ENCODE measurements around the gene ALKAL2.

The ALKAL2 gene

DNA sequence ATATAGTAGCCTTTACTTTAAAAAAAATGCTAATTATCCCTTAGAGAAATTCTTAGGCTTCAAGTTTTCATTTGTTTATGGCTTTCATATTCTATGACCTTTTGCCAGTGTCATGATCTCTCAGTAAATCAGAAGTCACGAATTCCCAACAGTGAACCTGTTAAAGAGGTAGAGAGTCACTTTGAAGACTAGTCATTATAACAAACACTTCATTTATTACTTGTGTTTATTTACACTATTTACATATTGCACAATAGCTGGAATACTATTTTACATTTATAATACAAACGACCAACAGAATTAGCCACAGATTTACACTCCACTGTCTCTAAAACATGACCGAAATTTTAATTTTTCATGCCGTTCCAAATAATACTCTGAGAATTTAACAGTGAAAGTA lies 8.5 kb downstream of the ALKAL2 start:
- no peaks in the 10 kb centered on the region for H3K9me2 ChIP-seq (replicated peaks; ENCODE audit: insufficient read depth, low read length)
- TF ChIP-seq, protein P1, sequence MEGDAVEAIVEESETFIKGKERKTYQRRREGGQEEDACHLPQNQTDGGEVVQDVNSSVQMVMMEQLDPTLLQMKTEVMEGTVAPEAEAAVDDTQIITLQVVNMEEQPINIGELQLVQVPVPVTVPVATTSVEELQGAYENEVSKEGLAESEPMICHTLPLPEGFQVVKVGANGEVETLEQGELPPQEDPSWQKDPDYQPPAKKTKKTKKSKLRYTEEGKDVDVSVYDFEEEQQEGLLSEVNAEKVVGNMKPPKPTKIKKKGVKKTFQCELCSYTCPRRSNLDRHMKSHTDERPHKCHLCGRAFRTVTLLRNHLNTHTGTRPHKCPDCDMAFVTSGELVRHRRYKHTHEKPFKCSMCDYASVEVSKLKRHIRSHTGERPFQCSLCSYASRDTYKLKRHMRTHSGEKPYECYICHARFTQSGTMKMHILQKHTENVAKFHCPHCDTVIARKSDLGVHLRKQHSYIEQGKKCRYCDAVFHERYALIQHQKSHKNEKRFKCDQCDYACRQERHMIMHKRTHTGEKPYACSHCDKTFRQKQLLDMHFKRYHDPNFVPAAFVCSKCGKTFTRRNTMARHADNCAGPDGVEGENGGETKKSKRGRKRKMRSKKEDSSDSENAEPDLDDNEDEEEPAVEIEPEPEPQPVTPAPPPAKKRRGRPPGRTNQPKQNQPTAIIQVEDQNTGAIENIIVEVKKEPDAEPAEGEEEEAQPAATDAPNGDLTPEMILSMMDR (IDR thresholded peaks at IDR 0.05; ENCODE audit: insufficient read depth, low read length, poor library complexity, severe bottlenecking): no peak
- no peak for TF ChIP-seq EZH2phosphoT487 (conservative IDR thresholded peaks at IDR 0.05; ENCODE audit: low read length)
- no peak overlapping the region for H2AFZ ChIP-seq (ENCODE audit: low read depth, low read length, severe bottlenecking)
- no peaks in the 10 kb centered on the region for H3K27me3 ChIP-seq (ENCODE audit: low read length)
- no peak overlapping the region for H3K27ac ChIP-seq (ENCODE audit: low read depth, low read length)
- H3K4me2 ChIP-seq (ENCODE audit: low read depth, low read length, poor library complexity, severe bottlenecking): no peak overlapping the region
- peaks cover 8% of the 10 kb centered on the region for H4K20me1 ChIP-seq (ENCODE audit: low read depth, low read length)
- H3K9me3 ChIP-seq (ENCODE audit: insufficient read depth, low read length): no peaks in the 10 kb centered on the region
- no peak overlapping the region for H3K9ac ChIP-seq (ENCODE audit: low read length)
- H3K4me3 ChIP-seq (ENCODE audit: insufficient read depth, low read length, poor library complexity, severe bottlenecking): no peak overlapping the region
- peaks cover 35% of the 10 kb centered on the region for H3K79me2 ChIP-seq (ENCODE audit: insufficient read depth, low read length)
- H3F3A ChIP-seq (ENCODE audit: insufficient read depth): no peaks in the 10 kb centered on the region
- peaks cover 35% of the 10 kb centered on the region for H3K36me3 ChIP-seq (ENCODE audit: low read length)

DNA sequence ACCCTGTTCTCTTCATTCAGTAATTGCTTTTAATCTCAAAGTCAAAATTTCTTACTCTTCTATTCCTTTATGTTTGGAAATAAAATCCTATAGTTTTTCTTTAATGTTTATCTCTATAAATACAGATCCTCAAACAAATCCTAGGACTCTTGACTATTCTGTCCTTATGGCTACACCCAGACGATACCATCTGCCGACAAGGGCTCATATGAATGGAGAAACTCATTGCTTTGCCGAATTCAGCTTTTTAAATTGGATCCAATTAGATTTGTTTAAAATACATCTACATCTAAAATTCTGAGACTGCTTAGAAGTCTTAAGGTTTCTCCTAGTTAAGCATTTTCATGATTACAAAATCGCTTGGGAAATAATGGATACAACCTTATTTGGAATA lies 9.0 kb downstream of the ALKAL2 start:
- Histone ChIP-seq H4K20me1 (ENCODE audit: low read depth, low read length) (peaks cover 10% of the 10 kb centered on the region), H2AFZ (ENCODE audit: low read depth, low read length, severe bottlenecking) (no peak overlapping the region), H3K9ac (ENCODE audit: low read length) (no peak overlapping the region), H3K4me3 (ENCODE audit: insufficient read depth, low read length, poor library complexity, severe bottlenecking) (no peak overlapping the region), H3K79me2 (ENCODE audit: insufficient read depth, low read length) (peaks cover 40% of the 10 kb centered on the region), H3K4me2 (ENCODE audit: low read depth, low read length, poor library complexity, severe bottlenecking) (no peak overlapping the region), H3K27me3 (ENCODE audit: low read length) (no peaks in the 10 kb centered on the region), H3K9me2 (replicated peaks; ENCODE audit: insufficient read depth, low read length) (no peaks in the 10 kb centered on the region), H3K9me3 (ENCODE audit: insufficient read depth, low read length) (no peaks in the 10 kb centered on the region), H3K36me3 (ENCODE audit: low read length) (peaks cover 37% of the 10 kb centered on the region), H3F3A (ENCODE audit: insufficient read depth) (no peaks in the 10 kb centered on the region), H3K27ac (ENCODE audit: low read depth, low read length) (no peak overlapping the region)
- TF ChIP-seq, protein P1 (IDR thresholded peaks at IDR 0.05; ENCODE audit: insufficient read depth, low read length, poor library complexity, severe bottlenecking): no peak
- no peak for TF ChIP-seq EZH2phosphoT487 (conservative IDR thresholded peaks at IDR 0.05; ENCODE audit: low read length)

DNA sequence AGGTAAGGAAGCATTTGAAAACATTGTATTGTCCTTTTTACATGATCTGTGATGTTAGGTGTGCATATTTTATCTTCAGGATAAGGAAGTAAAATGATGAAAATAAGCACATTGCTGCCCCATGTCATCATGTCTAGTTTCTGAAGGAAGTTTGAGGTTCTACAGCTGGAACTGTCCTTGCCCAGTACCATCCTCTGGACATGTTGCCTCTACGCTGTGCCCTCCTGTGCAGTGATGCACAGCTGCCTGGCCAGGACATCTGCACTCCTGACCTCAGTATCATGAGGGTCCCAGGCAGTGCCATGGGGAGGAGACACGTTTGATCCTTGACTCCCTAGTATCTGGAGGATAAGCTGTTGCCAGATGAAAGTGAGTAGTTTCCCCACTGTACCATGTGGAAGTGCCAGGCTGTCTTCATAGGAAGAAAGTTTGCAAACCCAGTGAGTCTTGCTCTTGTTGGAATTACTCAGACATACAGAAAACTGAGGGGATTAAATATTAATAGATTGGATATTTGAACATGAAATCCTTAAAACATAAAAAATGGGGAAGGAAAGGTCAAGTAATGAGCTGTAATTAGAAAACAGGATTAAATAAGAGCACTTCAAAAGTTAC lies 9.5 kb downstream of the ALKAL2 start:
- no peak overlapping the region for H3K4me3 ChIP-seq (ENCODE audit: insufficient read depth, low read length, poor library complexity, severe bottlenecking)
- TF ChIP-seq, protein P1 (IDR thresholded peaks at IDR 0.05; ENCODE audit: insufficient read depth, low read length, poor library complexity, severe bottlenecking): no peak
- no peak for TF ChIP-seq EZH2phosphoT487 (conservative IDR thresholded peaks at IDR 0.05; ENCODE audit: low read length)
- no peaks in the 10 kb centered on the region for H3K9me3 ChIP-seq (ENCODE audit: insufficient read depth, low read length)
- no peaks in the 10 kb centered on the region for H3F3A ChIP-seq (ENCODE audit: insufficient read depth)
- H3K27me3 ChIP-seq (ENCODE audit: low read length): no peaks in the 10 kb centered on the region
- H3K9me2 ChIP-seq (replicated peaks; ENCODE audit: insufficient read depth, low read length): no peaks in the 10 kb centered on the region
- no peak overlapping the region for H3K9ac ChIP-seq (ENCODE audit: low read length)
- H3K79me2 ChIP-seq (ENCODE audit: insufficient read depth, low read length): peaks cover 45% of the 10 kb centered on the region
- no peak overlapping the region for H3K27ac ChIP-seq (ENCODE audit: low read depth, low read length)
- no peak overlapping the region for H2AFZ ChIP-seq (ENCODE audit: low read depth, low read length, severe bottlenecking)
- H3K4me2 ChIP-seq (ENCODE audit: low read depth, low read length, poor library complexity, severe bottlenecking): no peak overlapping the region
- peaks cover 10% of the 10 kb centered on the region for H4K20me1 ChIP-seq (ENCODE audit: low read depth, low read length)
- peaks cover 40% of the 10 kb centered on the region for H3K36me3 ChIP-seq (ENCODE audit: low read length)

Measured in SU-DHL-6 (cell line).